Activated CD4-positive, alpha-beta T cell treated with anti-CD3 and anti-CD28 coated beads for 36 hours (primary cell): ENCODE measurements around the gene ATP1A4. TPM values are rescaled to one million over a fixed set of nuclear protein-coding genes. Genes with fewer than 3 reads are reported as not detected.
"Not testable (repeated sequence)": the region's sequence is repeated elsewhere in the genome, so short reads cannot be mapped to it uniquely, and the experiment has no call there.

Experiments
- ATAC-seq: fragments of 200-7000 bp; cut with Tn5 transposase; one replicate; pipeline ENCODE4 v1.10.0; 2021; ENCODE audit warnings: mild to moderate bottlenecking, moderate library complexity
- CTCF ChIA-PET: fragments of 350-600 bp; sonication (Branson Sonifier 250); formaldehyde crosslinking; loops from one replicate; lab custom pipeline; 2021; ENCODE audit warnings: antibody characterized with exemption; lab: Charles Lee
- POLR2A ChIA-PET: fragments of 350-600 bp; sonication (Branson Sonifier 250); formaldehyde crosslinking; loops from one replicate; lab custom pipeline; 2021; ENCODE audit warnings: antibody characterized with exemption, inconsistent platforms; lab: Charles Lee
- DNase-seq: peaks from one replicate; pipeline ENCODE4 v3.0.0-alpha.2; 2020
- H3K27ac Mint-ChIP-seq: one replicate; pipeline ENCODE4 v1.8.0; 2021; ENCODE audit warnings: mixed read lengths
- H3K27me3 Mint-ChIP-seq: one replicate; pipeline ENCODE4 v1.8.0; 2021; ENCODE audit warnings: mixed read lengths
- H3K36me3 Mint-ChIP-seq: one replicate; pipeline ENCODE4 v1.8.0; 2021; ENCODE audit warnings: low read depth, mixed read lengths
- H3K4me1 Mint-ChIP-seq: one replicate; pipeline ENCODE4 v1.8.0; 2021; ENCODE audit warnings: mixed read lengths
- H3K4me3 Mint-ChIP-seq: one replicate; pipeline ENCODE4 v1.8.0; 2021; ENCODE audit warnings: mild to moderate bottlenecking, moderate library complexity, mixed read lengths
- H3K9me3 Mint-ChIP-seq: one replicate; pipeline ENCODE4 v1.8.0; 2021; ENCODE audit warnings: low read depth, mixed read lengths
- intact Hi-C, 2 experiments: fragments of 100-400 bp; cut with DNase I in 1 of 2; cut with micrococcal nuclease in 1 of 2; formaldehyde crosslinking; loops; one replicate each; pipeline versions ENCODE4 v1.14.2 to v1.15.1; 2022 to 2024; cut with DNase I, micrococcal nuclease
- total RNA-seq, 2 experiments: library from RNA; stranded (reverse); gene quantifications; one replicate each; pipeline ENCODE4 v1.2.3, GENCODE V29; 2021

Gene ATP1A4
- total RNA-seq, 2 experiments from 2014 or later = not detected

GRCh38 chr1:160124705-160125478 lies 26.5 kb upstream of the ATP1A4 start:
- DNase-seq (no peak), ATAC-seq (no peak)
- intact Hi-C loops = no loop called here
- Mint-ChIP-seq H3K9me3 (no peaks in the 10 kb centered on the region), H3K4me1 (no peaks in the 10 kb centered on the region), H3K36me3 (no peaks in the 10 kb centered on the region), H3K27ac (no peak overlapping the region), H3K4me3 (no peak overlapping the region), H3K27me3 (peaks cover 2% of the 10 kb centered on the region)
- CTCF ChIA-PET = interaction anchor here (0.7 to 1.0 kb wide), 2 partner anchors 15 to 39 kb away, joined by 3 read pairs; no protein-coding TSS in a partner anchor
- POLR2A ChIA-PET = no interaction called here

GRCh38 chr1:160125746-160126145 lies 25.7 kb upstream of the ATP1A4 start:
- Mint-ChIP-seq H3K36me3 (no peaks in the 10 kb centered on the region), H3K4me3 (no peak overlapping the region), H3K9me3 (no peaks in the 10 kb centered on the region), H3K27ac (no peak overlapping the region), H3K27me3 (peaks cover 2% of the 10 kb centered on the region), H3K4me1 (no peaks in the 10 kb centered on the region)
- ATAC-seq (no peak), DNase-seq (no peak)
- CTCF ChIA-PET = no interaction called here
- POLR2A ChIA-PET = no interaction called here
- intact Hi-C loops = no loop called here

- CTCF ChIA-PET, H3K36me3 Mint-ChIP-seq, H3K27ac Mint-ChIP-seq, intact Hi-C loops, POLR2A ChIA-PET, H3K4me1 Mint-ChIP-seq, H3K9me3 Mint-ChIP-seq, H3K4me3 Mint-ChIP-seq, DNase-seq, H3K27me3 Mint-ChIP-seq, ATAC-seq: not testable (repeated sequence)
Measured at GRCh38 chr1:160126342-160126741, 25.1 kb upstream of the ATP1A4 start.

GRCh38 chr1:160127381-160127780 lies 24.0 kb upstream of the ATP1A4 start:
- Mint-ChIP-seq H3K27ac (no peak overlapping the region), H3K36me3 (no peaks in the 10 kb centered on the region), H3K4me1 (no peaks in the 10 kb centered on the region), H3K27me3 (peaks cover 2% of the 10 kb centered on the region), H3K9me3 (no peaks in the 10 kb centered on the region), H3K4me3 (no peak overlapping the region)
- ATAC-seq (no peak), DNase-seq (no peak)
- CTCF ChIA-PET = interaction anchor here (0.7 kb wide), 1 partner anchor 250 kb away, joined by 3 read pairs; no protein-coding TSS in a partner anchor
- intact Hi-C loops = no loop called here
- POLR2A ChIA-PET = no interaction called here

GRCh38 chr1:160127865-160128523 lies 23.4 kb upstream of the ATP1A4 start:
- H3K27me3 Mint-ChIP-seq = peaks cover 2% of the 10 kb centered on the region
- no peak for DNase-seq
- H3K9me3 Mint-ChIP-seq = no peaks in the 10 kb centered on the region
- no peaks in the 10 kb centered on the region for H3K4me1 Mint-ChIP-seq
- POLR2A ChIA-PET = no interaction called here
- no peak for ATAC-seq
- no peaks in the 10 kb centered on the region for H3K36me3 Mint-ChIP-seq
- H3K27ac Mint-ChIP-seq = no peak overlapping the region
- no peak overlapping the region for H3K4me3 Mint-ChIP-seq
- intact Hi-C loops = no loop called here
- CTCF ChIA-PET = interaction anchor here (1.0 kb wide), 1 partner anchor 50 kb away, joined by 6 read pairs; no protein-coding TSS in a partner anchor

- POLR2A ChIA-PET = no interaction called here
- Mint-ChIP-seq H3K4me1 (no peaks in the 10 kb centered on the region), H3K27me3 (peaks cover 2% of the 10 kb centered on the region), H3K36me3 (no peaks in the 10 kb centered on the region), H3K4me3 (no peak overlapping the region), H3K9me3 (no peaks in the 10 kb centered on the region), H3K27ac (no peak overlapping the region)
- no peak for ATAC-seq
- DNase-seq = no peak
- CTCF ChIA-PET = interaction anchor here (0.6 to 1.0 kb wide), 3 partner anchors 25 to 544 kb away, joined by 3 to 6 read pairs (median 3); no protein-coding TSS in a partner anchor
- intact Hi-C loops = no loop called here
Measured at GRCh38 chr1:160128636-160129035, 22.8 kb upstream of the ATP1A4 start.

- ATAC-seq (no peak), DNase-seq (no peak)
- intact Hi-C loops = no loop called here
- CTCF ChIA-PET = interaction anchor here (0.6 kb wide), 2 partner anchors 26 to 543 kb away, joined by 3 read pairs; no protein-coding TSS in a partner anchor
- Mint-ChIP-seq H3K4me3 (no peak overlapping the region), H3K9me3 (no peaks in the 10 kb centered on the region), H3K27ac (no peak overlapping the region), H3K36me3 (no peaks in the 10 kb centered on the region), H3K4me1 (no peaks in the 10 kb centered on the region), H3K27me3 (peaks cover 2% of the 10 kb centered on the region)
- POLR2A ChIA-PET = no interaction called here
Measured at GRCh38 chr1:160129046-160129445, 22.4 kb upstream of the ATP1A4 start.

- H3K4me3 Mint-ChIP-seq = no peak overlapping the region
- POLR2A ChIA-PET = no interaction called here
- peaks cover 2% of the 10 kb centered on the region for H3K27me3 Mint-ChIP-seq
- ATAC-seq = no peak
- CTCF ChIA-PET = no interaction called here
- intact Hi-C loops = no loop called here
- H3K27ac Mint-ChIP-seq = no peak overlapping the region
- H3K9me3 Mint-ChIP-seq = no peaks in the 10 kb centered on the region
- no peak for DNase-seq
- H3K4me1 Mint-ChIP-seq = no peaks in the 10 kb centered on the region
- no peaks in the 10 kb centered on the region for H3K36me3 Mint-ChIP-seq
Measured at GRCh38 chr1:160129558-160129957, 21.8 kb upstream of the ATP1A4 start.

GRCh38 chr1:160129966-160130365 lies 21.4 kb upstream of the ATP1A4 start:
- ATAC-seq = no peak
- no peak overlapping the region for H3K27ac Mint-ChIP-seq
- H3K4me1 Mint-ChIP-seq = no peaks in the 10 kb centered on the region
- ChIA-PET POLR2A (no interaction called here), CTCF (interaction anchor here (0.6 kb wide), 1 partner anchor 162 kb away, joined by 4 read pairs; no protein-coding TSS in a partner anchor)
- intact Hi-C loops = no loop called here
- H3K27me3 Mint-ChIP-seq = peaks cover 2% of the 10 kb centered on the region
- no peaks in the 10 kb centered on the region for H3K36me3 Mint-ChIP-seq
- no peak for DNase-seq
- no peak overlapping the region for H3K4me3 Mint-ChIP-seq
- no peaks in the 10 kb centered on the region for H3K9me3 Mint-ChIP-seq

- no peak overlapping the region for H3K27ac Mint-ChIP-seq
- H3K36me3 Mint-ChIP-seq = no peaks in the 10 kb centered on the region
- ChIA-PET POLR2A (no interaction called here), CTCF (interaction anchor here (0.6 kb wide), 1 partner anchor 161 kb away, joined by 4 read pairs; no protein-coding TSS in a partner anchor)
- no peaks in the 10 kb centered on the region for H3K4me1 Mint-ChIP-seq
- DNase-seq (no peak), ATAC-seq (no peak)
- H3K27me3 Mint-ChIP-seq = peaks cover 2% of the 10 kb centered on the region
- H3K9me3 Mint-ChIP-seq = no peaks in the 10 kb centered on the region
- no peak overlapping the region for H3K4me3 Mint-ChIP-seq
- intact Hi-C loops = no loop called here
Measured at GRCh38 chr1:160130486-160130885, 20.9 kb upstream of the ATP1A4 start.

GRCh38 chr1:160130939-160131338 lies 20.5 kb upstream of the ATP1A4 start:
- no peaks in the 10 kb centered on the region for H3K36me3 Mint-ChIP-seq
- ChIA-PET POLR2A (interaction anchor here (0.7 kb wide), 1 partner anchor 93 kb away, joined by 3 read pairs; no protein-coding TSS in a partner anchor), CTCF (no interaction called here)
- no peak overlapping the region for H3K4me3 Mint-ChIP-seq
- peaks cover 2% of the 10 kb centered on the region for H3K27me3 Mint-ChIP-seq
- no peak overlapping the region for H3K27ac Mint-ChIP-seq
- H3K4me1 Mint-ChIP-seq = no peaks in the 10 kb centered on the region
- no peaks in the 10 kb centered on the region for H3K9me3 Mint-ChIP-seq
- no peak for DNase-seq
- intact Hi-C loops = no loop called here
- ATAC-seq = no peak
